Measurements from ENCODE around the gene NR2F6.

The NR2F6 gene

GRCh38 chr19:17264641-17264979 is 18.9 kb upstream of the NR2F6 start, which contains the start of gene USHBP1:
USHBP1 (minus strand) TSS chr19:17264745; CDS start chr19:17264299, 446 bp downstream.
- DNase-seq (ENCODE audit: low read depth in 1 of 2, low spot score in 1 of 2), result no peak

GRCh38 chr19:17263712-17264640 is 18.3 kb upstream of the NR2F6 start:
- DNase-seq (ENCODE audit: low read depth in 1 of 2, low spot score in 1 of 2), result no peak

- no peak for DNase-seq (ENCODE audit: low read depth in 1 of 2, low spot score in 1 of 2)
Observed at GRCh38 chr19:17262557-17262956, 16.8 kb upstream of the NR2F6 start.

- peak; percentile 87 to 91 for DNase-seq (ENCODE audit: low read depth in 1 of 2, low spot score in 1 of 2)
Observed at GRCh38 chr19:17260842-17261325, 15.2 kb upstream of the NR2F6 start.

GRCh38 chr19:17259934-17260333 is 14.2 kb upstream of the NR2F6 start:
- no peak for DNase-seq (ENCODE audit: low read depth in 1 of 2, low spot score in 1 of 2)

- DNase-seq (ENCODE audit: low read depth in 1 of 2, low spot score in 1 of 2), result no peak
Observed at GRCh38 chr19:17259118-17259780, 13.5 kb upstream of the NR2F6 start.

GRCh38 chr19:17256130-17256529 is 10.4 kb upstream of the NR2F6 start:
- DNase-seq (ENCODE audit: low read depth in 1 of 2, low spot score in 1 of 2), result no peak

GRCh38 chr19:17255150-17255621 is 9.5 kb upstream of the NR2F6 start:
- no peak for DNase-seq (ENCODE audit: low read depth in 1 of 2, low spot score in 1 of 2)

GRCh38 chr19:17254636-17255035 is 8.9 kb upstream of the NR2F6 start:
- no peak for DNase-seq (ENCODE audit: low read depth in 1 of 2, low spot score in 1 of 2)

GRCh38 chr19:17249887-17250548 is 4.3 kb upstream of the NR2F6 start:
- no peak for DNase-seq (ENCODE audit: low read depth in 1 of 2, low spot score in 1 of 2)

- no peak for DNase-seq (ENCODE audit: low read depth in 1 of 2, low spot score in 1 of 2)
Observed at GRCh38 chr19:17248011-17248776, 2.5 kb upstream of the NR2F6 start.

GRCh38 chr19:17246681-17247425 is 1.1 kb upstream of the NR2F6 start:
- DNase-seq (ENCODE audit: low read depth in 1 of 2, low spot score in 1 of 2), result no peak

GRCh38 chr19:17244618-17245534 is 843 bp downstream of the NR2F6 start:
- no peak for DNase-seq (ENCODE audit: low read depth in 1 of 2, low spot score in 1 of 2)

GRCh38 chr19:17243830-17244617 is 1.7 kb downstream of the NR2F6 start:
- DNase-seq (ENCODE audit: low read depth in 1 of 2, low spot score in 1 of 2), result no peak

- no peak for DNase-seq (ENCODE audit: low read depth in 1 of 2, low spot score in 1 of 2)
Observed at GRCh38 chr19:17243211-17243829, 2.4 kb downstream of the NR2F6 start.

GRCh38 chr19:17242431-17243208 is 3.1 kb downstream of the NR2F6 start:
- no peak for DNase-seq (ENCODE audit: low read depth in 1 of 2, low spot score in 1 of 2)

- DNase-seq (ENCODE audit: low read depth in 1 of 2, low spot score in 1 of 2), result no peak
Observed at GRCh38 chr19:17240826-17241399, 4.8 kb downstream of the NR2F6 start.
